Pulmonary artery endothelial cell (primary cell): Measurements from ENCODE around the gene PEMT. TPM values are rescaled to one million over a fixed set of nuclear protein-coding genes. Genes with fewer than 3 reads are reported as not detected.
"Not testable (repeated sequence)": the region's sequence is repeated elsewhere in the genome, so short reads cannot be mapped to it uniquely, and the experiment has no call there.

Experiments
- DNase-seq: peaks from one replicate; pipeline ENCODE4 v3.0.0-alpha.2; 2011; ENCODE audit warnings: low read depth, low spot score
- total RNA-seq: library from RNA; depleted of rRNA; stranded (reverse); fragments of >200 nt; gene quantifications from 2 replicates; pipeline ENCODE4 v1.2.3, GENCODE V29; 2014

PEMT gene
- total RNA-seq, result 21.0 and 29.9 TPM in 2 replicates

GRCh38 chr17:17591355-17592298 is at the start of gene PEMT:
TSS of gene PEMT (minus strand) at chr17:17591708. CDS start at chr17:17591626, 82 bp downstream.
- DNase-seq, result peak; percentile 98

DNA sequence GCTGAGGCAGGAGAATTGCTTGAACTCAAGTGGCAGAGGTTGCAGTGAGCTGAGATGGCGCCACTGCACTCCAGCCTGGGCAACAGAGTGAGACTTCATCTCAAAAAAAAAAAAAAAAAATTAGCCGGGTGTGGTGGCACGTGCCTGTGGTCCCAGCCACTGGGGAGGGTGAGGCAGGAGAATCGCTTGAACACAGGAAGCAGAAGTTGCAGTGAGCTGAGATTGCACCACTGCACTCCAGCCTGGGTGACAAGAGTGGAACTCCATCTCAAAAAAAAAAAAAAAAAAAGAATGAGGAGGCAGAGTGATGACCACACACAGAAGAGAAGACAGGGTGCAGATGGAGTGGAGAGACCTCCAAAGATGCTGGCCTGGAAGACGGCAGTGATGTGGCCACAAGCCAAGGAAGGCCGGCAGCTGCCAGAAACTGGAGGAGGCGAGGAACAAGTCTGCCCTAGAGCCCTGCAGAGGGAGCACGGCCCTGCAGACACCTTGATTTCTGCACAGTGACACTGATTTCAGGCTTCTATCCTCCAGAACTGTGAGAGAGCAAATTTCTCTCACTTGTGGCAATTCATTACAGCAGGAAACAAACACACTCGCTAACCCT is 48.3 kb upstream of the PEMT start:
- DNase-seq, result not testable (repeated sequence)

- no peak for DNase-seq
Observed at GRCh38 chr17:17638467-17638866, 47.0 kb upstream of the PEMT start.

DNA sequence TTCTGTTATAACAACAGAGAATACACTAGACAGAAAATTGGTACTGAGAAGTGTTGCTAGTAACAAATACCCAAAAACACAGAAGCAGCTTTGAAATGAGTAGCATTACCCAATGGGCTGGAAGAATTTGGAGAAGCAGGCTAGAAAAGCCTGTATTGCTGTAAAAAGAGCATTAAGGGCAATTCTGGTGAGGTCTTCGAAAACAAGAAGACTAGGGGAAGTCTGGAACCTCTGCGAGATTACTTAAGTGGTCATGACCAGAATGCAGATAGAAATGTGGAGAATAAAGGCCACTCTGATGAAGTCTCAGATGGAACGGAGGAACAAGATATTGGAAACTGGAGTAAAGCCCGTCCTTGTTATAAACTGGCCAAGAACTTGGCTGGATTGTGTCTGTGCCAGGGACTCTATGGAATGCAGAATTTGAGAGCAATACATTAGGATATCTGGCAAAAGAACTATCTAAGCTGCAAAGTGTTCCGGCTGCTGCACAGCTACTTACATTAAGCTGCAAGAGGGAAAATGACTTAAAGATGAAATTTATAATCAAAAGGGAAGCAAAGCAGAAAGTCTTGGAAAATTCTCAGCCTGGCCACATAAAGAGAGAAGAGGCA is 44.9 kb upstream of the PEMT start:
- no peak for DNase-seq

- DNase-seq, result not testable (repeated sequence)
Observed at GRCh38 chr17:17635537-17636271, 44.2 kb upstream of the PEMT start.

GRCh38 chr17:17635126-17635525 is 43.6 kb upstream of the PEMT start:
- no peak for DNase-seq

DNA sequence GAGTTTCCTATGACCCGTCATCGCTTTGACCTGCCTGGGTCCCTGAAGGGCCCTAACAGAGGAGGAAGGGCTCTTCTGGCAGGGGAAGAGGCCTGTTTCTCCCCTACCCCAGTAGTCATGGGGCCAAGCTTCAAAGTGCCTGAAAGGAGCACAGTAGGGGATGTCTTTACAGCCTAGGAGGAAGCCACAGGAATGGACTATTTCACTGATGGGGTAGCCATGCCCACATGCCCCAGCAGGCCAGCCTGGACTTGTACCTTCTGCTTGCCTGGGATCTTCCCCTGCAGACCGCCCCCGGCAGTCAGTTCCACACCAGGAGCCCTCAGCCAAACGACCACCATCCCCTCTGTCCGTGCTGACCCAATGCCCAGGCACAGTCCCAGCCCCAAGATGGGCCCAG is 41.8 kb upstream of the PEMT start:
- no peak for DNase-seq

GRCh38 chr17:17632690-17633089 is 41.2 kb upstream of the PEMT start:
- DNase-seq, result not testable (repeated sequence)

DNA sequence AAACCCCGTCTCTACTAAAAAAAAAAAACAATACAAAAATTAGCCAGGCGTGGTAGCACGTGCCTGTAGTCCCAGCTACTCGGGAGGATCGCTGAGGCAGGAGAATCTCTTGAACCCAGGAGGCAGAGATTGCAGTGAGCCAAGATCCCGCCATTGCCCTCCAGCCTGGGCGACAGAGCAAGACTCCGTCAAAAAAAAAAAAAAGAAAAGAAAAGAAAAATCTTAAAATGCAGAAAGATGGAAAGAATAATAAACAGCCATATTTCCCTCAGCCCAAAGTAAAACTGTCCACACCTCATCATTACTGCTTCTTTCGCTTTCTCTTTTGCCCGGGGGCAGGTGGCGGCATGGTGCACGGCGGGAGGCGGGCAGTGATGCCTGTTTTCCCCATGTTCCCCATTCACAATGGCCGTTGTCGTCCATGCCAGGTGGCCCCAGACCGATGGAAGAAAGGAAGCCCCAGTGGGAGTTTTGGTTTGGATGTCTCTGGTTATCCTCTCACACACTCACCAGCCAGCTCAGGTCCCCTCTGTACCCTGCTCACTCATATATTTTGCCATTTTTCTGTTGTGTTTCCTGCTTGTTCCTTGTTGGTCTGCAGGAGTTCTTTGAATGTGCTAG is 37.0 kb upstream of the PEMT start:
- no peak for DNase-seq

GRCh38 chr17:17626840-17627239 is 35.3 kb upstream of the PEMT start:
- no peak for DNase-seq

DNA sequence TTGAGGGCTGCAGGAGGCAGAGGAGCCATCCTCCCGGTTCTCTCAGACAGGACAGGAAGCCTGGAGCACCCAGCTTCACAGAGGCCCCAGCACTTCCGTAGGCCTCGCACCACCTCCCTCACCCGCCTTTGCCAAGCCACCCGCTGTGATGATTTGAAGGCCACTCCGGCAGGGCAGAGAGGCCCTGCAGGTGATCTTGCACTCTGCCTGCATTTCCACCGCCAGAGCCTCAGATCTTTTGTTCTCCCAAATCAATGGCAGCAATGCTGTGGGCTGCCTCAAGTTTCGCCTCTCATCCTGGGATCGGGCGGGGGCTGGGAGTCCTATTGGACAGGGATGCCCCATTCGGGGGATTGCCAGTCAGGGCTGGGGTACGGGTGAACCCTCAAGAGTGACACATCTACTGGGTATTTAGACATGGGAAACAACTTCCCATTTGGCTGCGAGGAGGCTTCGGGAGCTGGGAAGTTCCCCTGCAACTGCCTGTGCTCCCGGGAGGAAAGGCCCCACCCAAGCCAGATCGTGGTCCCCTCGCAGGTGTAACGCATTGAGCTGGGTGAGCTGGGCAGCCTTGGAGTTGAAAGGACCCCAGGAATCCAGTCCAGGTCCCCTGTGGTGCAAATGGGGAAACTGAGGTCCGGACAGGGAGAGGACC is 34.8 kb upstream of the PEMT start:
- no peak for DNase-seq

DNA sequence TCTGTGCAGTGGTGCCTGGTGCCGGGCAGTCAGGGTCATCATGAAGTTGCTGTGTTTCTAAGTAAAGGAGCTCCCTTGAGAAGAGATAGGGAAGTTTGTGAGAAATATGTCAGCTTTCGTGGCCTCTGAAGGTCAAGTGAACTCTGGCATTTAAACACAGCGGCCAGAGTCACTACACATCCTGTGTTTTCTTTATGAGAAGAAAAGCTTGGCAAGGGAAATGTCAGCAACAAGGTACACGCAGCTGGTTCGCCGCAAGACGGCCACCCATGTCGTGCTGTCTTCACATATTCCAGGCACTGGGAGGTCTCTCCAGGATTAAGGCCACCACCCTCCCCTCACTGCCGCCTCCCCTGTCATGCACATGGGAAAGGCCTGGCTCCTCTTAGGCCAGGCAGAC is 33.2 kb upstream of the PEMT start:
- DNase-seq, result no peak

DNA sequence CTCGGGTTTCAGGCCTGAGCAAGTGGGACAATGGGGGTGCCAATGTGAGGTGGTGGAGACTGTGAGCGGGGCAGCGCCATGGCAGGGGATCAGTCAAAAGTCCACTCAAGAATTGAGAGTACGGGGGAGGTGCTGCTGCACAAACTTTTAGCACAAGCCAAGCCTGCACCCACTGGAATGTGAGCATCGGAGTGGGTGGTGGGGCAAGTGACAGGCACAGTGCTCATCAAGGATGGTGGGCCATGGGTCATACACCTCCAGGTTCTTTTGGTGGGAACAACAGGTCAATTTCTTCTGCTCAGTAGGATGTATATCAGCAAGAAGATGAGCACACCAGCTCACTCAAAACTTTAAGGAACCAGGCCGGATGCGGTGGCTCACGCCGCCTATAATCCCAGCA is 32.4 kb upstream of the PEMT start:
- DNase-seq, result no peak

DNA sequence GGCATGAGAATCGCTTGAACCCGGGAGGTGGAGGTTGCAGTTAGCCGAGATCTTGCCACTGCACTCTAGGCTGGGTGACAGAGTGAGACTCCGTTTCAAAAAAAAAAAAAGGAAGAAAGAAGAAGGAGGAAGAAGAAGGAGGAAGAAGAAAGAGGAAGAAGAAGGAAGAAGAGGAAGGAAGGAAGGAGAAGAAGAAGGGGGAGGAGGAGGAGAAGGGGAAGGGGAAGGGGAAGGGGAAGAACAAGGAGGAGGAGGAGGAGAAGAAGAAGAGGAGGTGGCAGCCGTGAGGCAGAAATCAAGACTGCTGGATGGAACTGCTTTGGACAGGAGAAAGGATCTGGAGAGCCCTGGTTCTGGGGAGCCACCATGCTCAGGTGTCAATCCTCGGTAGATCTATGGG is 29.7 kb upstream of the PEMT start:
- DNase-seq, result no peak

GRCh38 chr17:17613708-17614114 is 22.2 kb upstream of the PEMT start:
- DNase-seq, result peak; percentile 30

GRCh38 chr17:17612085-17613022 is 20.8 kb upstream of the PEMT start:
- DNase-seq, result no peak

DNA sequence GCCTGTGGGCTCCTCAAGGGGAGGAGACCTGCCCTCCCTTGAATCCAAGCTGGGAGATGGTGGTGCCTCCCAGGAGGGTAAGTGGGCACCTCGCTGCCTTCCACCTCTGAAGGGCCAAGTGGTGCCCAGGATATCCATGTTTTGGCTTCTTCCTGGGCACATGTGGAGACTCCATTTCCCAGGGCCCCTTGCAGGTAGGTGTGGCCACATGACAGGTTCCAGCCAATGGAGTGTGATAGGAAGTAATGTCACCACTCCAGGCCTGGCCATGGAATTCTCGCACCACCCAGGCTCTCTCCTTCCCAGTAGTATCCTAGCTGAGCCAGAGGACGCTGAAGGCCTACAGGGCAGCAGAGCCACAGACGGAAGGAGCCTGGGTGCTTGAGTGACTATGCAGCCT is 17.6 kb upstream of the PEMT start:
- DNase-seq, result no peak

DNA sequence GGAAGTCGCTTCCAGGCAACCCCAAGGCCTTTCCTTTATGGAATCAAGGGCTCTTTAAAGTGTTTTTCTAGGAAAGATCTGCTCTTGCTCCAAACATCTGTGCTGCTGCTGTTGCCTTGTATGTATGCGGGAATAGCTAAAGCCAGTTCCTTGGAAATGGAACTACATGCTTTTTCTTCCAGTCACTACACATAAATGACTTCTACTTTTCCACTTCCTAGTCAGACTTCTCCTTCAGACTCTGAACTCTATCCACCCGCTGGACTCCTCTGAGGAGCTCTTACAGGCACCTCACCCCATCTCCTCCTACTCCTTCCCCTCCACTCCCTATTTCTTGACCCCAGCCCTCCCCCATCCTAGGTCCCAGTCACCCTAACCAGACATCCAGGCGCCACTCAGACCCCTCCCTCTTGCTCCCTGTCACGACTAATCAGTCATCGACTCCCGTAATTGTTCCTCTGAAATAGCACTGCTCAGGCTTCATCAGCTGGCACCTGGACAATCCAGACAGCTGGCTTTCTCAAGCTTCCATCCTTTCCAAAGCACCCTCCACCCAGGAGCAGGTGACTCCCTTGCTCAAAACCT is 15.0 kb upstream of the PEMT start:
- no peak for DNase-seq

DNA sequence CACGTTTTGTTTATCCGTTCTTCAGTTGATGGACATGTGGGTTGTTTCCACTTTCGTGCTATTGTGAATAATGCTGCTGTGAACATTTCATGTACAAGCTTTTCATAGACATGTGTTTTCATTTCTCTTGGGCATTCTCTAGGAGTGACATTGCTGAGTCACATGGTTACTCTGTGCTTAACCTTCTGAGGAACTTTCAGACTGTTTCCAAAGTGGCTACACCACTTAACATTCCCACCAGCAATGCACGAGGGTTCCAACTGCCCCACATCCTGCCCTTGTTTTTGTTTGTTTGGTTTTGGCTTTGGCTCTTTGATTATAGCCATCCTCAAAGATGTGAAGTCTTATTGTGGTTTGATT is 14.2 kb upstream of the PEMT start:
- no peak for DNase-seq
